H1 (cell line): ENCODE measurements around the gene RGS17. TPM values are rescaled to one million over a fixed set of nuclear protein-coding genes. Genes with fewer than 3 reads are reported as not detected.

ENCODE experiments used
- CTCF ChIA-PET: fragments of 300-600 bp; sonication (Branson Sonifier 250); formaldehyde crosslinking; loops from one replicate; lab custom pipeline; 2021; ENCODE audit not compliant: partially characterized antibody; lab: Charles Lee
- POLR2A ChIA-PET: fragments of 300-600 bp; sonication (Branson Sonifier 250); formaldehyde crosslinking; loops from one replicate; lab custom pipeline; 2021; ENCODE audit warnings: inconsistent platforms; ENCODE audit not compliant: partially characterized antibody; lab: Charles Lee
- DNase-seq, 2 experiments: peaks; one replicate each; pipeline versions ENCODE4 v3.0.0 to v3.0.0-alpha.2; 2010 to 2022; ENCODE audit warnings: low spot score in 2 of 2, low read depth in 1 of 2, mixed read lengths in 1 of 2
- FAIRE-seq: peaks from 2 replicates; lab custom pipeline; 2011; peaks lifted over from hg19 to GRCh38; lab: Jason Lieb, UNC
- H2AFZ ChIP-seq: 2 replicates; pipeline ENCODE4 v1.8.1; 2012; ENCODE audit warnings: low read length, inconsistent platforms
- H2AK5ac ChIP-seq: 2 replicates; pipeline ENCODE4 v1.6.1; 2013; ENCODE audit warnings: low read depth, low read length
- H2BK120ac ChIP-seq: replicated peaks from 2 replicates; pipeline ENCODE3; 2013; ENCODE audit warnings: low read depth, low read length, inconsistent platforms
- H2BK12ac ChIP-seq: 2 replicates; pipeline ENCODE4 v1.6.1; 2013; ENCODE audit warnings: low read depth, low read length
- H2BK15ac ChIP-seq: 2 replicates; pipeline ENCODE4 v1.6.1; 2013; ENCODE audit warnings: low read length
- H2BK20ac ChIP-seq: 2 replicates; pipeline ENCODE4 v1.6.1; 2013; ENCODE audit warnings: low read length
- H2BK5ac ChIP-seq: 2 replicates; pipeline ENCODE4 v1.6.1; 2013; ENCODE audit warnings: low read depth, low read length
- H3K14ac ChIP-seq: 2 replicates; pipeline ENCODE4 v1.6.1; 2013; ENCODE audit warnings: inconsistent platforms; ENCODE audit not compliant: insufficient read length
- H3K18ac ChIP-seq: 2 replicates; pipeline ENCODE4 v1.6.1; 2013; ENCODE audit warnings: low read length; ENCODE audit errors: extremely low read depth
- H3K23ac ChIP-seq: 2 replicates; pipeline ENCODE4 v1.6.1; 2013; ENCODE audit warnings: inconsistent platforms; ENCODE audit not compliant: insufficient read length
- H3K23me2 ChIP-seq: 2 replicates; pipeline ENCODE4 v1.6.1; 2013; ENCODE audit warnings: low read depth, low read length
- H3K27ac ChIP-seq: 2 replicates; pipeline ENCODE4 v1.6.1; 2011; ENCODE audit warnings: low read depth, low read length, inconsistent platforms
- H3K27me3 ChIP-seq, 4 experiments: replicated peaks in 1 of 4; 1 replicate in 1 of 4; 2 replicates in 3 of 4; pipeline versions ENCODE4 v1.6.1 to v1.8.1; 2011 to 2013; ENCODE audit warnings: low read length in 3 of 4, mild to moderate bottlenecking in 3 of 4, inconsistent platforms in 2 of 4, mixed read lengths in 2 of 4, moderate library complexity in 1 of 4; ENCODE audit not compliant: control insufficient read depth in 3 of 4, insufficient read depth in 3 of 4; ENCODE audit errors: extremely low read depth in 1 of 4
- H3K36me3 ChIP-seq, 4 experiments: 2 replicates each; pipeline versions ENCODE4 v1.6.1 to v1.8.1; 2011 to 2013; ENCODE audit warnings: mild to moderate bottlenecking in 4 of 4, low read length in 3 of 4, moderate library complexity in 2 of 4, control low read depth in 1 of 4, inconsistent platforms in 1 of 4; ENCODE audit not compliant: insufficient read depth in 4 of 4, control insufficient read depth in 2 of 4
- H3K4ac ChIP-seq: replicated peaks from 2 replicates; pipeline ENCODE3; 2013; ENCODE audit warnings: low read length, low read depth, mixed read lengths, inconsistent platforms; ENCODE audit not compliant: insufficient read length
- H3K4me1 ChIP-seq, 4 experiments: replicated peaks in 1 of 4; 1 replicate in 1 of 4; 2 replicates in 3 of 4; pipeline versions ENCODE4 v1.6.1 to v1.8.1; 2011 to 2013; ENCODE audit warnings: low read length in 3 of 4, inconsistent platforms in 2 of 4, mixed read lengths in 1 of 4; ENCODE audit not compliant: insufficient read depth in 4 of 4, control insufficient read depth in 3 of 4
- H3K4me2 ChIP-seq, 2 experiments: 2 replicates each; pipeline versions ENCODE4 v1.6.1 to v1.8.1; 2011 to 2013; ENCODE audit warnings: low read depth in 2 of 2, low read length in 2 of 2, control low read depth in 1 of 2, inconsistent platforms in 1 of 2, mild to moderate bottlenecking in 1 of 2; ENCODE audit not compliant: insufficient read depth in 1 of 2
- H3K4me3 ChIP-seq, 4 experiments: fragments of 200-600, 300-600 bp in 1 of 4; sonication (generic), shearing (Covaris generic), sonication (Bioruptor Twin) in 1 of 4; 2 replicates each; pipeline versions ENCODE4 v1.5.1 to v1.8.1; 2011 to 2016; ENCODE audit warnings: low read length in 4 of 4, low read depth in 3 of 4, control low read depth in 2 of 4, inconsistent platforms in 2 of 4, mild to moderate bottlenecking in 2 of 4, mixed read lengths in 1 of 4, moderate library complexity in 1 of 4; ENCODE audit not compliant: insufficient read depth in 2 of 4; ENCODE audit errors: extremely low read depth in 1 of 4
- H3K56ac ChIP-seq: replicated peaks from 2 replicates; pipeline ENCODE3; 2013; ENCODE audit warnings: low read depth, mild to moderate bottlenecking, mixed read lengths, low read length, inconsistent platforms; ENCODE audit not compliant: insufficient read length
- H3K79me1 ChIP-seq: 2 replicates; pipeline ENCODE4 v1.6.1; 2013; ENCODE audit warnings: low read depth, low read length, control low read depth
- H3K79me2 ChIP-seq, 2 experiments: 2 replicates each; pipeline versions ENCODE4 v1.6.1 to v1.8.1; 2012 to 2013; ENCODE audit warnings: low read length in 2 of 2, mild to moderate bottlenecking in 2 of 2, inconsistent platforms in 1 of 2; ENCODE audit not compliant: insufficient read depth in 2 of 2, control insufficient read depth in 1 of 2
- H3K9ac ChIP-seq, 4 experiments: replicated peaks in 1 of 4; 1 replicate in 1 of 4; 2 replicates in 3 of 4; pipeline versions ENCODE4 v1.6.1 to v1.8.1; 2011 to 2013; ENCODE audit warnings: low read depth in 3 of 4, low read length in 3 of 4, control low read depth in 2 of 4, mild to moderate bottlenecking in 2 of 4, moderate library complexity in 2 of 4, inconsistent platforms in 1 of 4; ENCODE audit errors: extremely low read depth in 1 of 4
- H3K9me3 ChIP-seq, 2 experiments: 2 replicates each; pipeline versions ENCODE4 v1.6.1 to v1.8.1; 2012 to 2013; ENCODE audit warnings: mild to moderate bottlenecking in 2 of 2, moderate library complexity in 2 of 2, control low read depth in 1 of 2, inconsistent platforms in 1 of 2, low read depth in 1 of 2, low read length in 1 of 2, mixed read lengths in 1 of 2; ENCODE audit not compliant: insufficient read depth in 2 of 2
- H4K20me1 ChIP-seq, 2 experiments: replicated peaks in 1 of 2; 2 replicates each; pipeline versions ENCODE3 to v1.8.1; 2011 to 2013; ENCODE audit warnings: inconsistent platforms in 2 of 2, low read length in 2 of 2, mild to moderate bottlenecking in 1 of 2; ENCODE audit not compliant: insufficient read depth in 2 of 2, control insufficient read depth in 1 of 2
- H4K5ac ChIP-seq: 2 replicates; pipeline ENCODE4 v1.6.1; 2013; ENCODE audit warnings: low read length, low read depth, mixed read lengths, inconsistent platforms; ENCODE audit not compliant: insufficient read length
- H4K8ac ChIP-seq: 2 replicates; pipeline ENCODE4 v1.8.0; 2013; ENCODE audit warnings: mild to moderate bottlenecking, moderate library complexity, low read length, inconsistent platforms; ENCODE audit not compliant: insufficient read depth; ENCODE audit errors: extremely low read depth
- H4K91ac ChIP-seq: replicated peaks from 2 replicates; pipeline ENCODE3; 2013; ENCODE audit warnings: low read length, mixed read lengths, inconsistent platforms; ENCODE audit not compliant: insufficient read length
- WGBS, 2 experiments: shearing (Covaris generic) in 1 of 2; methylation state at CpG; one replicate each; pipeline versions ENCODE4 v1.1.6 to v1.1.7; 2013 to 2015; ENCODE audit warnings: low lambda C conversion rate in 2 of 2, mixed read lengths in 2 of 2, inconsistent platforms in 1 of 2, low coverage in 1 of 2, missing lambda C conversion rate in 1 of 2; ENCODE audit not compliant: insufficient replicate concordance in 2 of 2, insufficient coverage in 1 of 2, insufficient read length in 1 of 2; ENCODE audit errors: extremely low coverage in 1 of 2, missing lambda C conversion rate in 1 of 2; 5-methylcytosine and 5-hydroxymethylcytosine counted together
- polyA plus RNA-seq, 7 experiments: library from polyadenylated mRNA; depleted of rRNA in 3 of 7; stranded (reverse) in 5 of 7; unstranded in 2 of 7; fragments of >200 nt in 5 of 7; fragments of 200-250 nt in 2 of 7; gene quantifications; 1 replicate in 5 of 7; 2 replicates in 1 of 7; 4 replicates in 1 of 7; pipeline versions ENCODE4 v1.2.1 to v1.2.3, GENCODE V29; 2011 to 2013; ENCODE audit warnings: missing spikeins in 2 of 7, mixed read lengths in 2 of 7
- total RNA-seq: library from RNA; stranded (reverse); fragmentation: NEBNext Ultra II Directional; extraction: Animal tissue kit (Norgen Biotek cat#: 25700); gene quantifications from 2 replicates; pipeline ENCODE4 v1.2.1, GENCODE V29; 2021

Gene RGS17
- total and polyA plus RNA-seq, 2 of the 8 experiments (the other 6 are each of a cell fraction or from before 2014, with no cell fraction given) = 2.0 to 12.2 TPM

DNA sequence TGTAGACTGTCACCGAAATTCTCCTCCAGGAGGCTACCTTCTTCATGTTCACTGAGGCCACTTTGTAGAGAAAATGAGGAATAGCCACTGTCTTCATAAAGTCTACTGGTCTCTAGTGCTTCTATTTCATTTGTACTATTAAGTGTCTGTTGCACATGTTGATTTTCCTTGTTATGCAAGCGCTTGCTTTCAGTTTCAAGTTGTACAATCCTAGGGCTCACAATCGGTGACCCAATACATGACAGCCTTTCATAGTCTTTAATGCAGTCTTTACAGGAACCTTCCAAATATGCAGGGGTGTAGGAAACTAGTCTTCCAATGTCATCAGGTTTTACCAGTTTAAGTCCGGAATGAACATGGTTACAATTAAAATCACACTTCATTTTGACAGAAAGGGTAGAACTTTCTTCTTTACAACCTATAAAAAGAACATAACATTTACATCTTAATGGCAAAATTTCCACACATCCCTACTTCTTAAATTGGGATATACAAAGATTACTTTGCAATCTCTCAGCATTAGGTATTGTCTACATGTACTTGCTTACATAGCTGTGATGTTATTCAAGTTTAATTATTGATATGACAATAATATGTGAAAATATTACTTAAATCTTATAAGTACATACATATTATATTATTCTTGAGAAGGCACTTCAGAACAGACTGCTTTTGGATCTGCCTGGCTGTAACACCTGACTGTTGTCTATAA, 155.7 kb downstream of the RGS17 start:
- H3K27ac ChIP-seq = no peak overlapping the region
- no peak overlapping the region for H3K56ac ChIP-seq
- peaks cover 42 to 82% of the 10 kb centered on the region in 2 experiments for H3K79me2 ChIP-seq
- peaks cover 0 to 8% (median 3%) of the 10 kb centered on the region in 4 experiments; a peak in 4 of 7 replicates for H3K4me1 ChIP-seq
- DNase-seq (no peak), FAIRE-seq (no peak)
- no peak overlapping the region for H2BK120ac ChIP-seq
- no peak overlapping the region for H3K4me3 ChIP-seq
- ChIA-PET CTCF (no interaction called here), POLR2A (no interaction called here)
- no peak overlapping the region for H2AK5ac ChIP-seq
- no peak overlapping the region; a peak in 1 of 4 replicates for H3K4me2 ChIP-seq
- no peak overlapping the region for H3K23ac ChIP-seq
- no peak overlapping the region for H4K8ac ChIP-seq
- no peaks in the 10 kb centered on the region for H3K27me3 ChIP-seq
- H2BK15ac ChIP-seq = no peak overlapping the region
- no peak overlapping the region for H2BK12ac ChIP-seq
- WGBS, 2 experiments = 86% methylated on average over 4 of the region's 4 CpGs; no CpG with 5 or more reads in 1 of the 2 experiments
- peaks cover 10 to 32% of the 10 kb centered on the region in 2 experiments for H4K20me1 ChIP-seq
- H2BK20ac ChIP-seq = no peak overlapping the region
- H3K23me2 ChIP-seq = no peaks in the 10 kb centered on the region
- no peak overlapping the region for H3K14ac ChIP-seq
- H3K36me3 ChIP-seq = peaks cover 8 to 88% (median 47%) of the 10 kb centered on the region in 4 experiments
- no peak overlapping the region for H3K18ac ChIP-seq
- H4K5ac ChIP-seq = no peak overlapping the region
- no peak overlapping the region for H2BK5ac ChIP-seq
- H3K4ac ChIP-seq = no peak overlapping the region
- H3K9ac ChIP-seq = no peak overlapping the region
- no peak overlapping the region for H2AFZ ChIP-seq
- no peaks in the 10 kb centered on the region for H3K79me1 ChIP-seq
- no peaks in the 10 kb centered on the region for H3K9me3 ChIP-seq
- no peak overlapping the region for H4K91ac ChIP-seq
